ENCODE results near the gene LRSAM1. TPM values are rescaled to one million over a fixed set of nuclear protein-coding genes. Genes with fewer than 3 reads are reported as not detected.
A peak's percentile ranks its signal among the peaks of the same experiment; 100 is the strongest.

The LRSAM1 gene
- total RNA-seq, 1 donor, result 12.3 TPM

DNA sequence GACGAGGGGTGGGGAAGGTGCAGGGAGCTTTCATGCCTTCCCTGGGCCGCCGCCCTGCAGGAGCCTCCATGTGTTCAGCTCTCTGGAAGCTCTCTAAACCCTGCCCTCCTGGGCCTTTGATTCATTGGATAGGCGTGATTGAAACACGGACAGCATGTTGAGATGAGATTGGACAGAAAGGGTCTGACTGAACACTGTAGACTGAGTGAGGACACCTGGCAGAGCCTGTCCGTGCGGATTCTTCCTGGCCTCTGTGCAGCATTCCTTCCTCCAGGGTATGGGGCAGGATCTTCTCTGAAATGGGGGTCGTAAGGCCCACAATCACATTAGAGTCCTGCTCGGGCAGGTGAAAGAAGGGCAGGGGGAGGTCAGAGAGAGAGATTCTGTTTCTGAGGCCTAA is 12.9 kb upstream of the LRSAM1 start:
- TF ChIP-seq, protein P1, sequence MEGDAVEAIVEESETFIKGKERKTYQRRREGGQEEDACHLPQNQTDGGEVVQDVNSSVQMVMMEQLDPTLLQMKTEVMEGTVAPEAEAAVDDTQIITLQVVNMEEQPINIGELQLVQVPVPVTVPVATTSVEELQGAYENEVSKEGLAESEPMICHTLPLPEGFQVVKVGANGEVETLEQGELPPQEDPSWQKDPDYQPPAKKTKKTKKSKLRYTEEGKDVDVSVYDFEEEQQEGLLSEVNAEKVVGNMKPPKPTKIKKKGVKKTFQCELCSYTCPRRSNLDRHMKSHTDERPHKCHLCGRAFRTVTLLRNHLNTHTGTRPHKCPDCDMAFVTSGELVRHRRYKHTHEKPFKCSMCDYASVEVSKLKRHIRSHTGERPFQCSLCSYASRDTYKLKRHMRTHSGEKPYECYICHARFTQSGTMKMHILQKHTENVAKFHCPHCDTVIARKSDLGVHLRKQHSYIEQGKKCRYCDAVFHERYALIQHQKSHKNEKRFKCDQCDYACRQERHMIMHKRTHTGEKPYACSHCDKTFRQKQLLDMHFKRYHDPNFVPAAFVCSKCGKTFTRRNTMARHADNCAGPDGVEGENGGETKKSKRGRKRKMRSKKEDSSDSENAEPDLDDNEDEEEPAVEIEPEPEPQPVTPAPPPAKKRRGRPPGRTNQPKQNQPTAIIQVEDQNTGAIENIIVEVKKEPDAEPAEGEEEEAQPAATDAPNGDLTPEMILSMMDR (IDR thresholded peaks at IDR 0.05; ENCODE audit: extremely low read depth, low read depth, low read length), result no peak
- Histone ChIP-seq H3K79me2 (ENCODE audit: insufficient read depth, low read length) (no peaks in the 10 kb centered on the region), H2AFZ (ENCODE audit: low read length) (no peak overlapping the region), H3K27me3 (ENCODE audit: insufficient read depth, low read length) (no peaks in the 10 kb centered on the region), H3K36me3 (ENCODE audit: insufficient read depth, low read length) (peaks cover 85% of the 10 kb centered on the region), H4K20me1 (ENCODE audit: insufficient read depth, low read length) (no peaks in the 10 kb centered on the region), H3K4me3 (ENCODE audit: insufficient read depth, low read length) (no peak overlapping the region), H3K4me1 (ENCODE audit: insufficient read depth, low read length) (no peaks in the 10 kb centered on the region), H3K9me3 (ENCODE audit: low read depth, low read length) (no peaks in the 10 kb centered on the region), H3K27ac (ENCODE audit: low read depth, low read length) (no peak overlapping the region), H3K4me2 (ENCODE audit: insufficient read depth, low read length) (no peak overlapping the region)
- no peak for DNase-seq (ENCODE audit: insufficient read length, low spot score, missing footprints)

DNA sequence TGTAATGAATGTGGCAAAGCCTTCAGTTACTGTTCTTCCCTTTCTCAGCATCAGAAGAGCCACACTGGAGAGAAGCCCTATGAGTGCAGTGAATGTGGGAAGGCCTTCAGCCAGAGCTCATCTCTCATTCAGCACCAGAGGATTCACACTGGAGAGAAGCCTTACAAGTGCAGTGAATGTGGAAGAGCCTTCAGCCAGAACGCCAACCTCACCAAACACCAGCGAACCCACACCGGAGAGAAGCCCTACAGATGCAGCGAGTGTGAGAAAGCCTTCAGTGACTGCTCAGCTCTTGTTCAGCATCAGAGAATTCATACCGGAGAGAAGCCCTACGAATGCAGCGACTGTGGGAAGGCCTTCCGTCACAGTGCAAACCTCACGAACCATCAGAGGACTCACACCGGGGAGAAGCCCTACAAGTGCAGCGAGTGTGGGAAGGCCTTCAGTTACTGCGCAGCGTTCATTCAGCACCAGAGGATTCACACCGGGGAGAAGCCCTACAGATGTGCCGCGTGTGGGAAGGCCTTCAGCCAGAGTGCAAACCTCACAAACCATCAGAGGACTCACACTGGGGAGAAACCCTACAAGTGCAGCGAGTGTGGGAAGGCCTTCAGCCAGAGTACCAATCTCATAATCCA is 6.9 kb upstream of the LRSAM1 start:
- Histone ChIP-seq H3K27ac (ENCODE audit: low read depth, low read length) (no peak overlapping the region), H3K36me3 (ENCODE audit: insufficient read depth, low read length) (peaks cover 84% of the 10 kb centered on the region), H2AFZ (ENCODE audit: low read length) (no peak overlapping the region), H3K4me2 (ENCODE audit: insufficient read depth, low read length) (no peak overlapping the region), H3K4me3 (ENCODE audit: insufficient read depth, low read length) (no peak overlapping the region), H3K9me3 (ENCODE audit: low read depth, low read length) (peaks cover 14% of the 10 kb centered on the region), H3K79me2 (ENCODE audit: insufficient read depth, low read length) (peaks cover 14% of the 10 kb centered on the region), H3K27me3 (ENCODE audit: insufficient read depth, low read length) (no peaks in the 10 kb centered on the region), H3K4me1 (ENCODE audit: insufficient read depth, low read length) (peaks cover 15% of the 10 kb centered on the region), H4K20me1 (ENCODE audit: insufficient read depth, low read length) (peaks cover 33% of the 10 kb centered on the region)
- DNase-seq (ENCODE audit: insufficient read length, low spot score, missing footprints), result peak; percentile 44
- TF ChIP-seq, protein P1 (IDR thresholded peaks at IDR 0.05; ENCODE audit: extremely low read depth, low read depth, low read length), result no peak

DNA sequence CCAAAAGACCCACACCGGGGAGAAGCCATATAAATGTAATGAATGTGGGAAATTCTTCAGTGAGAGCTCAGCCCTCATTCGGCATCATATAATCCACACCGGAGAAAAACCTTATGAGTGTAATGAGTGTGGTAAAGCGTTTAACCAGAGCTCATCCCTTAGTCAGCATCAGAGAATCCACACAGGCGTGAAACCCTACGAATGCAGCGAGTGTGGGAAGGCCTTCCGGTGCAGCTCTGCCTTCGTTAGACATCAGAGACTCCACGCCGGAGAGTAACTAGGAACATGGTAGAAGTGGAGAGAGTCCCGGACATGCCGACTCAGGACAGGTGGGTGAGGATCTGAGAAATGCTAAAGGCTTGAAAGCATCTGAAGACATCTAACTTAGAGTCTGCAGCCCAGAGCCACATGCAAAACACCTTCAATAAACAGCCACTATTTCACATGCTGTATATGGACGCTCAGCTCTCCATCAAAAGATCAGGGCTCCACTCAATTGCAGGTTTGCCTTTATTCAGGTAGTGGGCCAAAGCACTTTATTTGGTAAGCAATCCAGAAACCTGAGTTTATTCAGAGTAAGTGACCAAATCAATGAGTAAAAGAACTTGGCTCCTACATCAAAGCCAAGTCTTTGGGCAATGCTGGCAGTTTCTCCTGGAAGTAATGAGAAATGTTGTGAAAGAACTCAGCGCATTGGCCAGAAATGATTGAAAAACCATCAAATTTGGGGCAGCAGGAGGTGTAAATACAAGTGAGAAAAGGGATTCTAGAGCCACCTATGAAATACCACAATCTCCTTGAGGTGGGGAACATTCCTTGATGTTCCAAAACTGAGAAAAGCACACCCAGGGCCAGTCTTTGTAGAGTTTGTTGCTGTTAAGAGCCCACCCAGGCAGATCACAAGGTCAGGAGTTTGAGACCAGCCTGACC is 6.1 kb upstream of the LRSAM1 start:
- Histone ChIP-seq H3K36me3 (ENCODE audit: insufficient read depth, low read length) (peaks cover 89% of the 10 kb centered on the region), H3K79me2 (ENCODE audit: insufficient read depth, low read length) (peaks cover 21% of the 10 kb centered on the region), H2AFZ (ENCODE audit: low read length) (no peak overlapping the region), H3K27ac (ENCODE audit: low read depth, low read length) (no peak overlapping the region), H3K4me3 (ENCODE audit: insufficient read depth, low read length) (no peak overlapping the region), H3K4me2 (ENCODE audit: insufficient read depth, low read length) (no peak overlapping the region), H4K20me1 (ENCODE audit: insufficient read depth, low read length) (peaks cover 40% of the 10 kb centered on the region), H3K9me3 (ENCODE audit: low read depth, low read length) (peaks cover 14% of the 10 kb centered on the region), H3K4me1 (ENCODE audit: insufficient read depth, low read length) (peaks cover 23% of the 10 kb centered on the region), H3K27me3 (ENCODE audit: insufficient read depth, low read length) (no peaks in the 10 kb centered on the region)
- TF ChIP-seq, protein P1 (IDR thresholded peaks at IDR 0.05; ENCODE audit: extremely low read depth, low read depth, low read length), result no peak
- peak; percentile 55 for DNase-seq (ENCODE audit: insufficient read length, low spot score, missing footprints)

Measured in osteoblast (primary cell).